HL-60 (cell line): Measurements from ENCODE around the gene SMIM13.

ENCODE experiments used
- DNase-seq, 2 experiments: peaks; one replicate each; pipeline ENCODE4 v3.0.0-alpha.2; 2010 to 2020; ENCODE audit warnings: low read depth in 1 of 2, low spot score in 1 of 2
- H3K27ac ChIP-seq: fragments of 250-450 bp; sonication (Bioruptor Pico); replicated peaks from 2 replicates; pipeline ENCODE4 v1.5.1; 2020; ENCODE audit warnings: mild to moderate bottlenecking, moderate library complexity
- H3K27me3 ChIP-seq: fragments of 250-450 bp; sonication (Bioruptor Pico); 2 replicates; pipeline ENCODE4 v1.5.1; 2021; ENCODE audit warnings: mild to moderate bottlenecking, moderate library complexity; ENCODE audit not compliant: insufficient read depth, poor library complexity, severe bottlenecking
- H3K4me3 ChIP-seq: replicated peaks from 2 replicates; pipeline ENCODE4 v1.5.1; 2011; ENCODE audit warnings: mild to moderate bottlenecking, control low read depth, low read length; ENCODE audit not compliant: insufficient read depth
- GABPA ChIP-seq: IDR thresholded peaks from 2 replicates; pipeline ENCODE4 v1.6.1; 2012; ENCODE audit warnings: low read depth
- POLR2AphosphoS5 ChIP-seq: IDR thresholded peaks from 2 replicates; pipeline ENCODE4 v1.6.1; 2012; ENCODE audit warnings: low read depth
- REST ChIP-seq: IDR thresholded peaks from 2 replicates; pipeline ENCODE4 v1.6.1; 2012; ENCODE audit warnings: low read depth; ENCODE audit not compliant: insufficient replicate concordance
- SPI1 ChIP-seq: IDR thresholded peaks from 2 replicates; pipeline ENCODE4 v1.6.1; 2012; ENCODE audit warnings: low read depth, mild to moderate bottlenecking, borderline replicate concordance
- TF ChIP-seq, protein P1 (sequence below): IDR thresholded peaks from one replicate; pipeline ENCODE4 v1.5.1; 2011; ENCODE audit warnings: low read length, control low read depth, inconsistent platforms; ENCODE audit not compliant: insufficient read depth

The SMIM13 gene

GRCh38 chr6:11179419-11180202, 86.0 kb downstream of the SMIM13 start:
- no peak for DNase-seq
- TF ChIP-seq REST (no peak), SPI1 (no peak), POLR2AphosphoS5 (no peak), GABPA (no peak)
- TF ChIP-seq, protein P1, sequence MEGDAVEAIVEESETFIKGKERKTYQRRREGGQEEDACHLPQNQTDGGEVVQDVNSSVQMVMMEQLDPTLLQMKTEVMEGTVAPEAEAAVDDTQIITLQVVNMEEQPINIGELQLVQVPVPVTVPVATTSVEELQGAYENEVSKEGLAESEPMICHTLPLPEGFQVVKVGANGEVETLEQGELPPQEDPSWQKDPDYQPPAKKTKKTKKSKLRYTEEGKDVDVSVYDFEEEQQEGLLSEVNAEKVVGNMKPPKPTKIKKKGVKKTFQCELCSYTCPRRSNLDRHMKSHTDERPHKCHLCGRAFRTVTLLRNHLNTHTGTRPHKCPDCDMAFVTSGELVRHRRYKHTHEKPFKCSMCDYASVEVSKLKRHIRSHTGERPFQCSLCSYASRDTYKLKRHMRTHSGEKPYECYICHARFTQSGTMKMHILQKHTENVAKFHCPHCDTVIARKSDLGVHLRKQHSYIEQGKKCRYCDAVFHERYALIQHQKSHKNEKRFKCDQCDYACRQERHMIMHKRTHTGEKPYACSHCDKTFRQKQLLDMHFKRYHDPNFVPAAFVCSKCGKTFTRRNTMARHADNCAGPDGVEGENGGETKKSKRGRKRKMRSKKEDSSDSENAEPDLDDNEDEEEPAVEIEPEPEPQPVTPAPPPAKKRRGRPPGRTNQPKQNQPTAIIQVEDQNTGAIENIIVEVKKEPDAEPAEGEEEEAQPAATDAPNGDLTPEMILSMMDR, result no peak
- no peak overlapping the region for H3K27ac ChIP-seq
- no peak overlapping the region for H3K4me3 ChIP-seq
- no peaks in the 10 kb centered on the region for H3K27me3 ChIP-seq

DNA sequence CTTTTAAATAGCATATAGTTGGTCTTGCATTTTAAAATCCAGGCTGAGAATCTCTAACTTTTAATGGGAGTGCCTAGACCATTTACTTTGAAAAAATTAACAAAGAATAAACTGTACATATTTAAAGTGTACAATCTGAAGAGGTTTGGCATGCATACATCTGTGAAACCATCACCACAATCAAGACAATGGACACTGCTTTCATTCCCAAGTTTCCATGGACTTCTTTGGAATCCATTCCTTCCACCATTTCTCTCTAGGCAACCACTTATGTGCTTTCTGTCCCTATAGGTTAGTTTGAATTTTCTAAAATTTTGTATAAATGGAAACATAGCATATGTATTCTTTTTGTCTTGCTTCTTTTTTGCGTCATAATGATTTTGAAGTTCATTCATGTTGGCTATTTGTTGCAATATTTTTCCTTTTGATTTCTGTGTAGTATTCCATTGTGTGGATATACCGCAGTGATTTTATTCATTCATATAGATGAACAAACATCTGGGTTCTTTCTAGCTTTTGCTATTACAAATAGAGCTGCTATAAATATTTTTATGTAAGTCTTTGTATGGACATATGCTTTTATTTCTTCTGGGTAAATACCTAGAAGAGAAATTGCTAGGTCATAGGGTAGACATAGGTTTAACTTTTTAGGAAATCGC, 88.0 kb downstream of the SMIM13 start:
- Histone ChIP-seq H3K27ac (no peak overlapping the region), H3K27me3 (no peaks in the 10 kb centered on the region), H3K4me3 (no peak overlapping the region)
- no peak for DNase-seq
- TF ChIP-seq REST (no peak), SPI1 (no peak), POLR2AphosphoS5 (no peak), GABPA (no peak)
- TF ChIP-seq, protein P1, result no peak

- TF ChIP-seq GABPA, result no peak
- no peak for TF ChIP-seq REST
- TF ChIP-seq, protein P1, result no peak
- no peak for TF ChIP-seq POLR2AphosphoS5
- no peak for TF ChIP-seq SPI1
- Histone ChIP-seq H3K27ac (no peak overlapping the region), H3K27me3 (no peaks in the 10 kb centered on the region), H3K4me3 (no peak overlapping the region)
- DNase-seq, result no peak
These were observed 90.2 kb downstream of the SMIM13 start for GRCh38 chr6:11183761-11184362.
